HG02623 (cell line): ENCODE data around the gene KRTAP12-3.
"Not testable (repeated sequence)": the region's sequence is repeated elsewhere in the genome, so short reads cannot be mapped to it uniquely, and the experiment has no call there.

Experiments
- ATAC-seq: cut with Tn5 transposase; IDR thresholded peaks from one replicate; pipeline ENCODE4 v1.9.1; 2021; ENCODE audit warnings: moderate library complexity; ENCODE audit not compliant: unreplicated experiment

Gene KRTAP12-3

GRCh38 chr21:44627181-44627822, 30.4 kb upstream of the KRTAP12-3 start:
- ATAC-seq: not testable (repeated sequence)

- ATAC-seq: not testable (repeated sequence)
Measured at GRCh38 chr21:44627831-44628233, 29.9 kb upstream of the KRTAP12-3 start.

GRCh38 chr21:44628707-44629391, 28.9 kb upstream of the KRTAP12-3 start:
- no peak for ATAC-seq

GRCh38 chr21:44630440-44630839, 27.3 kb upstream of the KRTAP12-3 start:
- ATAC-seq: no peak

GRCh38 chr21:44632067-44632466, 25.7 kb upstream of the KRTAP12-3 start:
- ATAC-seq: no peak

- ATAC-seq: no peak
Measured at GRCh38 chr21:44636209-44637017, 21.3 kb upstream of the KRTAP12-3 start.

- no peak for ATAC-seq
Measured at GRCh38 chr21:44637018-44637850, 20.5 kb upstream of the KRTAP12-3 start, which contains the start of gene KRTAP10-10. Gene KRTAP10-10 (plus strand): TSS chr21:44637356. CDS start chr21:44637418, 62 bp downstream.

GRCh38 chr21:44637851-44638348, 19.8 kb upstream of the KRTAP12-3 start:
- not testable (repeated sequence) for ATAC-seq

GRCh38 chr21:44638506-44639330, 19.0 kb upstream of the KRTAP12-3 start:
- not testable (repeated sequence) for ATAC-seq

- no peak for ATAC-seq
Measured at GRCh38 chr21:44639331-44639655, 18.4 kb upstream of the KRTAP12-3 start.

GRCh38 chr21:44640761-44641160, 17.0 kb upstream of the KRTAP12-3 start:
- ATAC-seq: no peak

GRCh38 chr21:44643741-44644310, 13.9 kb upstream of the KRTAP12-3 start:
- ATAC-seq: no peak

GRCh38 chr21:44644878-44645277, 12.9 kb upstream of the KRTAP12-3 start:
- ATAC-seq: no peak

- ATAC-seq: not testable (repeated sequence)
Measured at GRCh38 chr21:44646366-44647221, 11.1 kb upstream of the KRTAP12-3 start, which contains the start of gene KRTAP10-11. Gene KRTAP10-11 (plus strand): TSS chr21:44646414. CDS start chr21:44646459, 45 bp downstream.

- ATAC-seq: no peak
Measured at GRCh38 chr21:44647222-44647552, 10.5 kb upstream of the KRTAP12-3 start.

- ATAC-seq: no peak
Measured at GRCh38 chr21:44648557-44649311, 9.0 kb upstream of the KRTAP12-3 start.

- ATAC-seq: no peak
Measured at GRCh38 chr21:44649521-44650100, 8.1 kb upstream of the KRTAP12-3 start.
